Medulla oblongata (tissue), 1 donor: Measurements from ENCODE around the gene FAM170B.
A peak's percentile ranks its signal among the peaks of the same experiment; 100 is the strongest.

Experiments used
- DNase-seq: peaks from one replicate; pipeline ENCODE4 v3.0.0-alpha.2; 2015; ENCODE audit errors: extremely low spot score

The FAM170B gene

GRCh38 chr10:49169776-49170175 lies 36.0 kb upstream of the FAM170B start:
- no peak for DNase-seq

- DNase-seq: no peak
Observed at GRCh38 chr10:49168831-49169500, 35.1 kb upstream of the FAM170B start.

GRCh38 chr10:49168171-49168540 lies 34.3 kb upstream of the FAM170B start:
- DNase-seq: no peak

- no peak for DNase-seq
Observed at GRCh38 chr10:49167425-49168170, 33.8 kb upstream of the FAM170B start.

- DNase-seq: no peak
Observed at GRCh38 chr10:49166484-49167400, 32.9 kb upstream of the FAM170B start.

GRCh38 chr10:49165821-49166483 lies 32.1 kb upstream of the FAM170B start:
- DNase-seq: no peak

GRCh38 chr10:49165259-49165658 lies 31.4 kb upstream of the FAM170B start:
- no peak for DNase-seq

- peak; percentile 41 for DNase-seq
Observed at GRCh38 chr10:49164559-49165188, 30.9 kb upstream of the FAM170B start.

- DNase-seq: no peak
Observed at GRCh38 chr10:49163741-49164140, 29.9 kb upstream of the FAM170B start.

- DNase-seq: no peak
Observed at GRCh38 chr10:49162761-49163310, 29.0 kb upstream of the FAM170B start.

- DNase-seq: no peak
Observed at GRCh38 chr10:49162063-49162462, 28.2 kb upstream of the FAM170B start.

- DNase-seq: peak; percentile 47
Observed at GRCh38 chr10:49161411-49161997, 27.7 kb upstream of the FAM170B start.

- DNase-seq: no peak
Observed at GRCh38 chr10:49160814-49161213, 27.0 kb upstream of the FAM170B start.

- DNase-seq: no peak
Observed at GRCh38 chr10:49160110-49160509, 26.3 kb upstream of the FAM170B start.

GRCh38 chr10:49158915-49159314 lies 25.1 kb upstream of the FAM170B start:
- DNase-seq: no peak

GRCh38 chr10:49158404-49158803 lies 24.6 kb upstream of the FAM170B start:
- DNase-seq: no peak

GRCh38 chr10:49157229-49157628 lies 23.4 kb upstream of the FAM170B start:
- no peak for DNase-seq

GRCh38 chr10:49154641-49155040 lies 20.8 kb upstream of the FAM170B start:
- DNase-seq: no peak

- no peak for DNase-seq
Observed at GRCh38 chr10:49153971-49154370, 20.1 kb upstream of the FAM170B start.

GRCh38 chr10:49153115-49153514 lies 19.3 kb upstream of the FAM170B start:
- no peak for DNase-seq

GRCh38 chr10:49152663-49153062 lies 18.8 kb upstream of the FAM170B start:
- no peak for DNase-seq
